Measurements from ENCODE around the gene AUTS2.

DNA sequence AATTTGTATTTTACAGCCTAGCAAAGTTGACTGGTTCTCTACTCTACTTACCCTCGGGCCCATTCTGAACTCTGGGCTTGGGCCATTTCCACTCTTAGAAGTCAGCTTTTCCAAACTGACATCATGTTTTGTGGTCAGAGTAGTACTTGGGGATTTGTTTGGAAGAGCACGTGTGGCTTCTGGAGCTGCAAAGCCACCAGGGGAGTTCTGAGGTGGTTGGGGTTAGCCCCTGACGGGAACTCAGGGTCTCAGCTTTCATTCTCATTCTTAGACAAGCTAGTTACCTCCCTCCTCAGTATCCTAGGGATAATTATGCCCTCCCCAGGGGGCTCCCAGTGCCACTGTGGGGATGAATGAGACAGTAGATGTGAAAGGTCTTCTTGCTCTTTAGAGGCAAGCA lies 886.0 kb downstream of the AUTS2 start:
- no peak for TF ChIP-seq ZNF600 (tag by site-specific recombination; IDR thresholded peaks at IDR 0.05)
- TF ChIP-seq, protein P1, sequence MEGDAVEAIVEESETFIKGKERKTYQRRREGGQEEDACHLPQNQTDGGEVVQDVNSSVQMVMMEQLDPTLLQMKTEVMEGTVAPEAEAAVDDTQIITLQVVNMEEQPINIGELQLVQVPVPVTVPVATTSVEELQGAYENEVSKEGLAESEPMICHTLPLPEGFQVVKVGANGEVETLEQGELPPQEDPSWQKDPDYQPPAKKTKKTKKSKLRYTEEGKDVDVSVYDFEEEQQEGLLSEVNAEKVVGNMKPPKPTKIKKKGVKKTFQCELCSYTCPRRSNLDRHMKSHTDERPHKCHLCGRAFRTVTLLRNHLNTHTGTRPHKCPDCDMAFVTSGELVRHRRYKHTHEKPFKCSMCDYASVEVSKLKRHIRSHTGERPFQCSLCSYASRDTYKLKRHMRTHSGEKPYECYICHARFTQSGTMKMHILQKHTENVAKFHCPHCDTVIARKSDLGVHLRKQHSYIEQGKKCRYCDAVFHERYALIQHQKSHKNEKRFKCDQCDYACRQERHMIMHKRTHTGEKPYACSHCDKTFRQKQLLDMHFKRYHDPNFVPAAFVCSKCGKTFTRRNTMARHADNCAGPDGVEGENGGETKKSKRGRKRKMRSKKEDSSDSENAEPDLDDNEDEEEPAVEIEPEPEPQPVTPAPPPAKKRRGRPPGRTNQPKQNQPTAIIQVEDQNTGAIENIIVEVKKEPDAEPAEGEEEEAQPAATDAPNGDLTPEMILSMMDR (tag by site-specific recombination; IDR thresholded peaks at IDR 0.05) = no peak
- TF ChIP-seq ZNF629 (tag by site-specific recombination; IDR thresholded peaks at IDR 0.05) = no peak
- TF ChIP-seq, protein P2, sequence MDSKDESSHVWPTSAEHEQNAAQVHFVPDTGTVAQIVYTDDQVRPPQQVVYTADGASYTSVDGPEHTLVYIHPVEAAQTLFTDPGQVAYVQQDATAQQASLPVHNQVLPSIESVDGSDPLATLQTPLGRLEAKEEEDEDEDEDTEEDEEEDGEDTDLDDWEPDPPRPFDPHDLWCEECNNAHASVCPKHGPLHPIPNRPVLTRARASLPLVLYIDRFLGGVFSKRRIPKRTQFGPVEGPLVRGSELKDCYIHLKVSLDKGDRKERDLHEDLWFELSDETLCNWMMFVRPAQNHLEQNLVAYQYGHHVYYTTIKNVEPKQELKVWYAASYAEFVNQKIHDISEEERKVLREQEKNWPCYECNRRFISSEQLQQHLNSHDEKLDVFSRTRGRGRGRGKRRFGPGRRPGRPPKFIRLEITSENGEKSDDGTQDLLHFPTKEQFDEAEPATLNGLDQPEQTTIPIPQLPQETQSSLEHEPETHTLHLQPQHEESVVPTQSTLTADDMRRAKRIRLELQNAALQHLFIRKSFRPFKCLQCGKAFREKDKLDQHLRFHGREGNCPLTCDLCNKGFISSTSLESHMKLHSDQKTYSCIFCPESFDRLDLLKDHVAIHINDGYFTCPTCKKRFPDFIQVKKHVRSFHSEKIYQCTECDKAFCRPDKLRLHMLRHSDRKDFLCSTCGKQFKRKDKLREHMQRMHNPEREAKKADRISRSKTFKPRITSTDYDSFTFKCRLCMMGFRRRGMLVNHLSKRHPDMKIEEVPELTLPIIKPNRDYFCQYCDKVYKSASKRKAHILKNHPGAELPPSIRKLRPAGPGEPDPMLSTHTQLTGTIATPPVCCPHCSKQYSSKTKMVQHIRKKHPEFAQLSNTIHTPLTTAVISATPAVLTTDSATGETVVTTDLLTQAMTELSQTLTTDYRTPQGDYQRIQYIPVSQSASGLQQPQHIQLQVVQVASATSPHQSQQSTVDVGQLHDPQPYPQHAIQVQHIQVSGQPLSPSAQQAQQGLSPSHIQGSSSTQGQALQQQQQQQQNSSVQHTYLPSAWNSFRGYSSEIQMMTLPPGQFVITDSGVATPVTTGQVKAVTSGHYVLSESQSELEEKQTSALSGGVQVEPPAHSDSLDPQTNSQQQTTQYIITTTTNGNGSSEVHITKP (tag by site-specific recombination; IDR thresholded peaks at IDR 0.05) = no peak
- TF ChIP-seq, protein P3, sequence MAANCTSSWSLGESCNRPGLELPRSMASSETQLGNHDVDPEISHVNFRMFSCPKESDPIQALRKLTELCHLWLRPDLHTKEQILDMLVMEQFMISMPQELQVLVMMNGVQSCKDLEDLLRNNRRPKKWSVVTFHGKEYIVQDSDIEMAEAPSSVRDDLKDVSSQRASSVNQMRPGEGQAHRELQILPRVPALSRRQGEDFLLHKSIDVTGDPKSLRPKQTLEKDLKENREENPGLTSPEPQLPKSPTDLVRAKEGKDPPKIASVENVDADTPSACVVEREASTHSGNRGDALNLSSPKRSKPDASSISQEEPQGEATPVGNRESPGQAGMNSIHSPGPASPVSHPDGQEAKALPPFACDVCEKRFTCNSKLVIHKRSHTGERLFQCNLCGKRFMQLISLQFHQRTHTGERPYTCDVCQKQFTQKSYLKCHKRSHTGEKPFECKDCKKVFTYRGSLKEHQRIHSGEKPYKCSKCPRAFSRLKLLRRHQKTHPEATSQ (tag by site-specific recombination; IDR thresholded peaks at IDR 0.05) = no peak
- TF ChIP-seq ZNF792 (tag by site-specific recombination; IDR thresholded peaks at IDR 0.05) = no peak
- TF ChIP-seq, protein P4, sequence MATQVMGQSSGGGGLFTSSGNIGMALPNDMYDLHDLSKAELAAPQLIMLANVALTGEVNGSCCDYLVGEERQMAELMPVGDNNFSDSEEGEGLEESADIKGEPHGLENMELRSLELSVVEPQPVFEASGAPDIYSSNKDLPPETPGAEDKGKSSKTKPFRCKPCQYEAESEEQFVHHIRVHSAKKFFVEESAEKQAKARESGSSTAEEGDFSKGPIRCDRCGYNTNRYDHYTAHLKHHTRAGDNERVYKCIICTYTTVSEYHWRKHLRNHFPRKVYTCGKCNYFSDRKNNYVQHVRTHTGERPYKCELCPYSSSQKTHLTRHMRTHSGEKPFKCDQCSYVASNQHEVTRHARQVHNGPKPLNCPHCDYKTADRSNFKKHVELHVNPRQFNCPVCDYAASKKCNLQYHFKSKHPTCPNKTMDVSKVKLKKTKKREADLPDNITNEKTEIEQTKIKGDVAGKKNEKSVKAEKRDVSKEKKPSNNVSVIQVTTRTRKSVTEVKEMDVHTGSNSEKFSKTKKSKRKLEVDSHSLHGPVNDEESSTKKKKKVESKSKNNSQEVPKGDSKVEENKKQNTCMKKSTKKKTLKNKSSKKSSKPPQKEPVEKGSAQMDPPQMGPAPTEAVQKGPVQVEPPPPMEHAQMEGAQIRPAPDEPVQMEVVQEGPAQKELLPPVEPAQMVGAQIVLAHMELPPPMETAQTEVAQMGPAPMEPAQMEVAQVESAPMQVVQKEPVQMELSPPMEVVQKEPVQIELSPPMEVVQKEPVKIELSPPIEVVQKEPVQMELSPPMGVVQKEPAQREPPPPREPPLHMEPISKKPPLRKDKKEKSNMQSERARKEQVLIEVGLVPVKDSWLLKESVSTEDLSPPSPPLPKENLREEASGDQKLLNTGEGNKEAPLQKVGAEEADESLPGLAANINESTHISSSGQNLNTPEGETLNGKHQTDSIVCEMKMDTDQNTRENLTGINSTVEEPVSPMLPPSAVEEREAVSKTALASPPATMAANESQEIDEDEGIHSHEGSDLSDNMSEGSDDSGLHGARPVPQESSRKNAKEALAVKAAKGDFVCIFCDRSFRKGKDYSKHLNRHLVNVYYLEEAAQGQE (tag by site-specific recombination; IDR thresholded peaks at IDR 0.05) = no peak
- TF ChIP-seq ZNF138 (tag by site-specific recombination; IDR thresholded peaks at IDR 0.05; ENCODE audit: borderline replicate concordance) = no peak
- TF ChIP-seq ZNF140 (tag by site-specific recombination; IDR thresholded peaks at IDR 0.05) = no peak
